ENCODE measurements around the gene CCDC149.

The CCDC149 gene

DNA sequence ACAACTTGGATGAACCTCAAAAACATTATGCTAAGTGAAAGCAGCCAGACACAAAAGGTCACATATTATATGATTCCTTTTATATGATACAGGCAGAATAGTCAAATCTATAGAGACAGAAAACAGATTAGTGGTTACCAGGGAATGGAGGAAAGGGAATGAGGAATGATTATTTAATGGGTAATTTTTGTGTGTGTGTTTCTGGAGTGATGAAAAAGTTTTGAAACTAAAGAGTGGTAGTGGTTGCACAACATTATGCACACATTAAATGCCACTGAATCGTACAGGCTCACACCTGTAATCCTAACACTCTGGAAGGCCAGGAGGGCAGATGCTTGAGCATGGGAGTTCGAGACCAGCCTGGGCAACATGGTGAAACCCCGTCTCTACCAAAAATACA lies 137.1 kb downstream of the CCDC149 start:
- no peak for DNase-seq (ENCODE audit: low spot score)

DNA sequence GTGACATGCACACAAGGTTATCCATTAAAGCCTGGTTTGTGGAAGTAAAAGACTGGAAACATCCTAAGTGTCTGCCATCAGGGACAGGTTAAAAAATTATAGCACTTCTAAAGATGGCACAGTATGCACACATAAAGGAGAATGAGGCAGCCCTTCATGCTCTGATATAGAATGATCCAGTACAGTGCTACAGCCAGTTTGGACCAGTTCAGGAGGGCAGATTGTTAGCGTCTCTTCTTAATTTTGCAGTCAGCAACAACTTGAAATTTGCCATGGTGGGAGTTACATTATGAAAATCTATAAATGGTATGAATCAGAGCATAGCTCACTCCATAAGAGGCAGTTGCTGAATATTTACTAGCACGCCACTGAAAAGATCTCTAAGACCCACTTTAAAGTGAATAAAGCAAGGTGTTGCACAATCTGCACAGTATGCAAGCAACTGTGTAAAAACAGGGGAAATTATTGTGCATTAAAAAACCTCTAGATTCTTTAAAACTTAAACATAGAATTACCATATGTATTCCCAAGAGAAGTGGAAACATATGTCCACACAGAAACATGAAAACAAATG lies 137.7 kb downstream of the CCDC149 start:
- DNase-seq (ENCODE audit: low spot score): no peak

DNA sequence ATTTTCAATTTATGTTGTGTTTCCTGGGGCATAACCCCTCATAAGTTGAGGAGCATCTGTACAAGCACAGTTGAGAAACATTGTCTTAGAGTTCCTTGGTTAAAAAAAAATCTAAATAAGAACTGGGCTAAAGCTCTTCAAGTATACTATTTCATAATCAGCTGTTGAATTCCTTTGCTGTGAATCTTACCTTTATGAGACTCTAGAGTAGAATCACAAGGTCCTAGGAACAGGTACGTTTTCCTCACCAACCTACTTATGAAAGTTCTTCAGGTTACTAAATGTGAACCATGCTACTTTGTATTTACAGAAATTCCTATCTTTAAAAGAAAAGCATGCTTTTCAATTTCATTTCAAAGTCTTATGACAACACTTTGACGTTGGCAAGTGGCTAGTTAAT lies 138.4 kb downstream of the CCDC149 start:
- no peak for DNase-seq (ENCODE audit: low spot score)

DNA sequence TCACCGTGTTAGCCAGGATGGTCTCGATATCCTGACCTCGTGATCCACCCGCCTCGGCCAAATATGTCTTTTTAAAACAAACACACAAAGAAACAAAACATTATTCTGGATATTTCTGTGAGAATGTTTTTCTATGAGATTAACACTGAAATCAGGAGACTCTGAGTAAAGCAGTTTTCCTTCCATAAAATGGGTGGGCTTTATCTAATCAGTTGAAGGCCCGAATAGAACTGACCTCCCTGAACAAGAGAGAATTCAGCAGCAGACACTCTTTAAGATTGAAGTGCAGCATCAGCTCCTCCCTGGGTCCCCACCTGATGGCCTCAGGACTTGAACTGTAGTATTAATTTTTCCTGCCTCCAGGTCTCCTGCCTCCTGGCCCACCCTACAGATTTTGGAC lies 139.9 kb downstream of the CCDC149 start:
- DNase-seq (ENCODE audit: low spot score): no peak

DNA sequence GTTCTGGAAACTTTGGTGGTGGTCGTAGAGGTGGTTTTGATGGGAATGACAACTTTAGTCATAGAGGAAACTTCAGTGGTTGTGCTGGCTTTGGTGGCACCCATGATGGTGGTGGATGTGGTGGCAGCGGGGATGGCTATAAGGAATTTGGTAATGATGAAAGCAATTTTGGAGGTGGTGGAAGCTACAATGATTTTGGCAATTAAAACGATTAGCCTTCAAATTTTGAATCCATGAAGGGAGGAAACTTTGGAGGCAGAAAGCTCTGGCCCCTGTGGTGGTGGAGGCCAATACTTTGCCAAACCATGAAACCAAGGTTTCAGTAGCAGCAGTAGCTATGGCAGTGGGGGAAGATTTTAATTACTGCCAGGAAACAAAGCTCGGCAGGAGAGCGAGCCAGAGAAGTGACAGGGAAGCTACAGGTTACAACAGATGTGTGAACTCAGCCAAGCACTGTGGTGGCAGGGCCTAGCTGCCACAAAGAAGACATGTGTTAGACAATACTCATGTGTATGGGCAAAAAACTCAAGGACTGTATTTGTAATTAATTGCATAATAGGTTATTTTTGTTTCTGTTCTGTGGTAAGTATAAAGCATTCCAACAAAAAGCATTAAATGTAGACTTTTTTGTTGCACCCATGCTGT lies 140.7 kb downstream of the CCDC149 start:
- no peak for DNase-seq (ENCODE audit: low spot score)

DNA sequence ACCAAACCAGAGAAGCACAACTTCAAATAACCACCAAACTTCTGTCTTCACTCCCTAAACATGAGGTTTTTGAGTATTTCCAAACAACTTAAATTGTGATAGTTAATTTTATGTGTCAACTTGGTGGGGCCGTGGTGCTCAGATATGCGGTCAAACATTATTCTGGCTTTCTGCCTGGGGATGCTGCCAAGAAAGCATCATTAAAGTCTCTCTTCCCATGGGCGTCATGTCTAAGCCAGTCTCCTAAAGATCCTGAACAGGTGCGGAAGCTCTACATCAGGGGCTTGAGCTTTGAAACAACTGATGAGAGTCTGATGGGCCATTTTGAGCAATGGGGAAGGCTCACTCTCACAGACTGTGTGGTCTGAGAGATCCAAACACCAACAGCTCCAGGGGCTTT lies 141.6 kb downstream of the CCDC149 start:
- no peak for DNase-seq (ENCODE audit: low spot score)

DNA sequence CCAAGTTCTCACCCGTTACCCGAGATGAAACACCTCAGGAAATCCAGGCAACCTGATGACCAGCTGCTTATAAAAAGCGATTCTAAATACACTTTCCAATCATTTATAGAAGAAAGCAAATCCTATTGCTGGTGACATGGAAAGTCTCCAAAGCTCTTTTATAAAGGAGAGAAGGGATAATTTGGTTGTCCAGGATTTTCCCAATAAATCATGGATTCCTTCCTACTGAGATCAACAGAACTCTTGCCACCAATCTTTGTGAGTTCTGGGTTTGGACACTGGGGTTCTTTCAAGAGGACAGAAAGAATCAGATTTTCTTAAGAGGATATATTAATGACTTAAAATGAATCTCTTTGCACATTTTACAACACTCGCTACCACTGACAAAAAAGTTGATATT lies 142.2 kb downstream of the CCDC149 start:
- no peak for DNase-seq (ENCODE audit: low spot score)

DNA sequence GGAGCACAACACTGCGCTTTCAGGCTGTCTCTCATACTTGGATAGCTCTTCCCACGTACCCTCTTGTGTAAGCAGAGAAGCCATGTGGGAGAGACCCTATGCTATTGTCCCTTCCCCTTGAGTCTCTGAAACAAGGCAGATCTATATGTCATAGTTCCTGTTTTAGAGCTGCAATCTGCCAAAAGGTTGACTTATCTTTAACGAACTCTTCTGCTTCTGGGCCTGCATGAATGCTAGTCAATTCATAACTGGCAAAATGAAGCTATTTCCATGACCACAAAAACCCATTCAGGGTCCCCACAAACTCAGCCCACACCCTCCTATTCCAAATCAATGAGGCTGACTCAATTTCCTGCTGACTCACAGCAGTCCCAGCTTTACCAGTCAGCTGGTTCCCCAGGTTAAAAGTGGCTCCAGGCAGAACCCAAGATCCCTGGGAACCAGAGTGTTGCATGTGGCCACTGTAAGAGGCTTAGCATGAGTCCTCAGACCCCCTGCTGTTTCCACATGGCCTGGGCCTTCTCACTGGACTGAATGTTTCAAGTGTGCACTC lies 142.7 kb downstream of the CCDC149 start:
- DNase-seq (ENCODE audit: low spot score): no peak

DNA sequence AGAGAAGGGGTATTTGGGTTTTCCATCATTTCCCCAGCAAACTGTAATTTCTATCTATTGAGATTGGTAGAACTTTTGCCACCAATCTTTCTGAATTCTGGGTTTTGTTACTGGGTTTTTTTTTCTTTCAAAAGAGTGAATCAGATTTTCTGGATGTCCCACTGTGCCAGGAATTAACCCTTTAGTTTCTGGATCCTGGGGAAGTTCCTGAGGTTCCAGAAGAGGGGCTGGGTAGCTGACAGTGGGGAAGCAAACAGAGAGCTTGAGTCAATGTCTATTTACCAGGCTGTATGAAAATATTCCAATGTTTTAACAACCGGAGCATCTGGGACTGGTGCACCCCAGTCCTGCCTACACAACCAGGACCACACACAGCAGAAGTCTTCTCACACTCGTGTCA lies 143.3 kb downstream of the CCDC149 start:
- DNase-seq (ENCODE audit: low spot score): no peak

DNA sequence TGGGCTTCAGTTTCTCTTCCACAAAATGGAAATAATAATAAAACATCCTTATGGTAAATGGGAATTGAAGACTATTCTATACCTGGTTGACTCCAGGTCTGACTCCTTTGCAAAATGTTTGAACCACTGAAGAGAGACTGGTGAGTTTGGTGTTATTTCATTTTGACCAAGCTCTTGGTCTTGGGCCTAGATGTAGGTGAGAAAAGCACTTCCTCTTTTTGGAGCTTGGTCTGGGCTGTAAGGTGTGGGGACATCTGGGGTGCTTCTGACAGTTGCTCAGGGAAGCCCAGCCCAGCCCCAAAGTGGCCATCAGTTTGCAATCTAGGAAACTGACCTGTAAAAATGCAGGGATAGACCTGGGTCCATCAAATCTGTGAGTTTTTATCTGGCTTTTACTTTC lies 144.2 kb downstream of the CCDC149 start:
- DNase-seq (ENCODE audit: low spot score): no peak

DNA sequence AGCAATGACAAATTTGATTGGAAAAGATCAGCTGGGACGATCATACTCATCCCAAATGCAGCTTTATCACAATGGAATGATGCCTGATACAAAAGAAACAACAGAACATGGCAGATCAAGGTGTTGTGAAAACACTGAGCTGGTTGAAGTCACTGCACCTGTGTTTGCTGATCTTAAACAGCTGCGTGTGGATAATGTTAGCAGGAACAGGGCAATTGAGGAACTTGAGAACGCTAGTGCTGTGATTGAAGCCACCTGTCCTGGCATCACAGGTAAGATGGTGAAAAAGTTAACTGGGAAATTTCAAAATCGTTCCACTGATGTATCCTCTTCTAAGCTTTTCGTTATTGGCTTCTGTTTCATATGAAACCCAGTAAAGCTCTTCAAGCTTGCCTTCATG lies 144.8 kb downstream of the CCDC149 start:
- no peak for DNase-seq (ENCODE audit: low spot score)

DNA sequence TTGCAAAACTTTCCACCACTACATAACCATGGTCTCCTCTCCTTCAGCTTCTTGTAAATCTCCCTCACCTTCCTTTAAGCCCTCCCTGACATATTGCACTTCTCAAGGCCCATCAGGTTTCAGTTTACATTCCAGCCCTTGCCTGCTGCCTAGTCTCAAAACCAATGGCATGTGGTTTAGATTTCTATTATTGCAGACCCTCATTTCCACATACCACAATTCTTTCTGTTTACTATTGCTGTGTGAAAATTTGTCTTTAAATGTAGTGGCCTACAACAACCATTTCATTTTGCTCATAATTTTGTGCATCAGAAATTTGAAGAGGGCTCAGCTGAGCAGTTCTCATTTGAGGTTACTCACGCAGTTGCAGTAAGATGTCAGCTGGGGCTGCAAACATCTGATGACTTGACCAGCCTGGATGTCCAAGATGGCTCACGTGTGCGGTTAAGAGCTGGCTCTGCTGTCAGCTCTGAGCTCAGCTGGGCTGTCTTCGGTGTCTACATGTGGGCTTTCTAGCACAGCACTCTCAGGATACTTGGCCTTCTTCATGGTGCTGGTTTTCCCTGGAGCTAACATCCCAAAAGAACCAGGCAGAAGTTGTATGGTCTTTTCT lies 147.4 kb downstream of the CCDC149 start:
- no peak for DNase-seq (ENCODE audit: low spot score)

DNA sequence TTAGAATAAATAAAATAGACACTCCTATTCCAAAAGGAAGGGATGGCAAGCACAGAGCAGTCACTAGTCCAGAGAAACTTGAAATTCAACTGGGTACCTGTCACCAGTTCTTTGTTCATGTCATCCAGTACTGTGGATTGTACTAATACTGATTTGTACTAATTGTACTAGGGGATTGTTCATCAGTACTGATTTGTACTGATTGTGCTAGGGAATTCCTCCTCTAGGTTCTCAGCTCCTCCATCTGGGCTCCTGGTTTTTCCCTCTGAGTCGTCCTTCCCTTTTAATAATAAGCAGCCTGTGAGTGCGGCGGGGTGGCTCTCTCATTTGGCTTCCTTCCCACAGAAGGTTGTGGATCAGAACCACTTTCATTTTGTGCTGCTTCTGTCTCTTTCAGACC lies 148.5 kb downstream of the CCDC149 start:
- no peak for DNase-seq (ENCODE audit: low spot score)

DNA sequence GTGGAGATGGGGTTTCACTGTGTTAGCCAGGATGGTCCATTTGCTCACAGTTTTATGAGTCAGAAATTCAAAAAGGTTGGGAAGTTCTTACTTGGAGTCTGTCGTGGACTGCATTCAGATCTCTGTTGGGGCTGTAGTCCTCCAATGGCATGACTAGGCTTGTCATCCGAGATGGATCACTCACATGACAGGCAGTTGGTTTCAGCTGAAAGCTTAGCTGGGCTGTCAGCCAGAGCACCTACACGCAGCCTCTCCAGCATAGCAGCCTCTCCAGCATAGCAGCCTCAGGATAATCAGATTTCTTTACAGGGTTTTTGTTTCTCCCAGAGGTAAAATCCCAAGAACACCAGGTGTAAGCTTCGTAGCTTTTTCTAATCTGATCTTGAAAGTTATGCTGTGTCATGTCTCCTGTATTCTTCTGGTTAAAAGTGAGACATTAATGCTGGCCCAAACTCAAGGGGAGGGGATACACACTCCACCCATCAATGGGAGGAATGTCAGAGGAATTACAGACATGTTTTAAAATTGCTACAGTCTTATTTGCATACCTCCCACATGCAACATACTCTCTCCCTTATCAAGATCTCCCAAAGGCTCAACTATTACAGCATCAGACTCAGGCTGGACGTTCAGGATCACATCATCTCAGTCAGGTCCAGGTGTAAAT lies 149.1 kb downstream of the CCDC149 start:
- DNase-seq (ENCODE audit: low spot score): no peak

Measured in germinal center (tissue), 1 donor.